ENCODE measurements around the gene CDKN3. TPM values are rescaled to one million over a fixed set of nuclear protein-coding genes. Genes with fewer than 3 reads are reported as not detected.

The CDKN3 gene
- total RNA-seq = 36.5 and 39.2 TPM in 2 replicates

GRCh38 chr14:54396493-54397335, at the start of gene CDKN3:
Gene CDKN3 (plus strand): TSS chr14:54397007. CDS start chr14:54397069, 62 bp downstream.
- Mint-ChIP-seq H3K4me3 (peak within 1 kb of the TSS; percentile 81), H3K9me3 (no peaks in the 10 kb centered on the region), H3K36me3 (ENCODE audit: low read depth) (peaks cover 10% of the 10 kb centered on the region), H3K27ac (peak within 1 kb of the TSS; percentile 85), H3K4me1 (ENCODE audit: low read depth) (peaks cover 16% of the 10 kb centered on the region), H3K27me3 (ENCODE audit: insufficient read depth) (peaks cover 3% of the 10 kb centered on the region)
- DNase-seq (ENCODE audit: low spot score) = peak; percentile 98
- intact Hi-C loops (cut with micrococcal nuclease) = loop anchor here (1.0 to 5.0 kb wide), 7 partner anchors 39 to 1289 kb away; partner anchors contain the start of genes CGRRF1, CNIH1, GCH1 and SOCS4

DNA sequence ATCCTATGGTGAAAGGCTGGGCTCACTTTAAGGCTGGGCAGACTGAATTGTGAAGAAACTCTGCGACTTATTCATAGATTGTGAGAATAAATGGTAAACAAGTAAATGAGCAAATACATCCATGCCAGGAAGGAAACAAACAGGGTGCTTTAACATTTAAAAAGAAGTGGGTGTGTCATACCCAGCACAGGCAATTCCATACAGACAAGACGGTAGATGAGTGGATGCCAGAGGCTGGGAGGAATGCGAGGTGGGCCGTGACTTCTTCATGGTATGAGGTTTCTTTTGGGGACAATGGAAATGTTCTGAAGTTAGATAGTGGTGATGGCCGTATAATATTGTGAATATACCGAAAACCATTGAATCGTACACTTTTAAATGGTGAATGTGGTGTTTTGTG, 49.8 kb upstream of the CDKN3 start:
- Mint-ChIP-seq H3K27ac (no peak overlapping the region), H3K4me1 (ENCODE audit: low read depth) (no peaks in the 10 kb centered on the region), H3K4me3 (no peak overlapping the region), H3K36me3 (ENCODE audit: low read depth) (no peaks in the 10 kb centered on the region), H3K9me3 (no peaks in the 10 kb centered on the region), H3K27me3 (ENCODE audit: insufficient read depth) (peaks cover 15% of the 10 kb centered on the region)
- no peak for DNase-seq (ENCODE audit: low spot score)
- intact Hi-C loops (cut with micrococcal nuclease) = loop anchor here (5.0 to 10.0 kb wide), 2 partner anchors 172 to 915 kb away; no protein-coding TSS in a partner anchor

- H3K36me3 Mint-ChIP-seq (ENCODE audit: low read depth) = no peaks in the 10 kb centered on the region
- H3K4me1 Mint-ChIP-seq (ENCODE audit: low read depth) = no peaks in the 10 kb centered on the region
- no peak overlapping the region for H3K4me3 Mint-ChIP-seq
- intact Hi-C loops (cut with micrococcal nuclease) = loop anchor here (1.0 to 10.0 kb wide), 4 partner anchors 173 to 1051 kb away; no protein-coding TSS in a partner anchor
- H3K27me3 Mint-ChIP-seq (ENCODE audit: insufficient read depth) = peaks cover 15% of the 10 kb centered on the region
- no peaks in the 10 kb centered on the region for H3K9me3 Mint-ChIP-seq
- DNase-seq (ENCODE audit: low spot score) = no peak
- H3K27ac Mint-ChIP-seq = no peak overlapping the region
Observed at GRCh38 chr14:54348001-54348611, 48.7 kb upstream of the CDKN3 start.

GRCh38 chr14:54348923-54349620, 47.7 kb upstream of the CDKN3 start:
- Mint-ChIP-seq H3K4me3 (no peak overlapping the region), H3K36me3 (ENCODE audit: low read depth) (no peaks in the 10 kb centered on the region), H3K9me3 (no peaks in the 10 kb centered on the region), H3K4me1 (ENCODE audit: low read depth) (no peaks in the 10 kb centered on the region), H3K27ac (no peak overlapping the region), H3K27me3 (ENCODE audit: insufficient read depth) (peaks cover 16% of the 10 kb centered on the region)
- no peak for DNase-seq (ENCODE audit: low spot score)
- intact Hi-C loops (cut with micrococcal nuclease) = loop anchor here (1.0 to 10.0 kb wide), 4 partner anchors 174 to 1052 kb away; no protein-coding TSS in a partner anchor

- Mint-ChIP-seq H3K9me3 (peaks cover 3% of the 10 kb centered on the region), H3K27ac (no peak overlapping the region), H3K36me3 (ENCODE audit: low read depth) (no peaks in the 10 kb centered on the region), H3K27me3 (ENCODE audit: insufficient read depth) (peaks cover 21% of the 10 kb centered on the region), H3K4me3 (no peak overlapping the region), H3K4me1 (ENCODE audit: low read depth) (no peaks in the 10 kb centered on the region)
- DNase-seq (ENCODE audit: low spot score) = no peak
- intact Hi-C loops (cut with micrococcal nuclease) = loop anchor here (2.0 to 10.0 kb wide), 3 partner anchors 175 to 1053 kb away; no protein-coding TSS in a partner anchor
Observed at GRCh38 chr14:54349713-54350112, 47.1 kb upstream of the CDKN3 start.

- Mint-ChIP-seq H3K27ac (no peak overlapping the region), H3K36me3 (ENCODE audit: low read depth) (no peaks in the 10 kb centered on the region)
- intact Hi-C loops (cut with micrococcal nuclease) = no loop called here
Observed at GRCh38 chr14:54350203-54350602, 46.6 kb upstream of the CDKN3 start.

GRCh38 chr14:54353266-54353665, 43.5 kb upstream of the CDKN3 start:
- H3K4me1 Mint-ChIP-seq (ENCODE audit: low read depth) = no peaks in the 10 kb centered on the region
- no peak for DNase-seq (ENCODE audit: low spot score)
- no peaks in the 10 kb centered on the region for H3K36me3 Mint-ChIP-seq (ENCODE audit: low read depth)
- H3K27me3 Mint-ChIP-seq (ENCODE audit: insufficient read depth) = peaks cover 32% of the 10 kb centered on the region
- H3K4me3 Mint-ChIP-seq = no peak overlapping the region
- peaks cover 10% of the 10 kb centered on the region for H3K9me3 Mint-ChIP-seq
- no peak overlapping the region for H3K27ac Mint-ChIP-seq
- intact Hi-C loops (cut with micrococcal nuclease) = no loop called here

More at GRCh38 chr14:54350203-54350602, 46.6 kb upstream of the CDKN3 start:
- DNase-seq (ENCODE audit: low spot score) = no peak
- Mint-ChIP-seq H3K4me3 (no peak overlapping the region), H3K4me1 (ENCODE audit: low read depth) (no peaks in the 10 kb centered on the region), H3K9me3 (peaks cover 8% of the 10 kb centered on the region), H3K27me3 (ENCODE audit: insufficient read depth) (peaks cover 21% of the 10 kb centered on the region)

DNA sequence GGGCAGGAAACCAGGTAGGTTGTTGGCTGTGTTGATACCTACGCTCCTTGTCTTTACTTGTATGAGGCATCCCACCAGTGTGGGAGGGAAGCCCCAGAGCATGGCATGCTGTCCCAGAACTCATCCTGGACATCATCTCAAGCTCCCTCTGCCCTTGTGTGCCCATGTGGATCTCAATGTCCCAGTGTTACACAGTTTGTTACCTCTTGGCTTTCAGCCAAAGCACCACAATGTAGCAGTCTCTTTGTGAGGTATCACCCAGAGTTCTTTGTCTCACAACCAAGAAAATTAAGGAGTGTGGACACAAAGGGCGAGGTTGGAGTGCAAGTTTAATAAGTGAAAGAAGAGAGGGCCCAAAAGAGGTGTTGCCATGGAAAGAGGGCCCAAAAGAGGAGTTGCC, 43.1 kb upstream of the CDKN3 start:
- no peak for DNase-seq (ENCODE audit: low spot score)
- H3K4me1 Mint-ChIP-seq (ENCODE audit: low read depth) = no peaks in the 10 kb centered on the region
- peaks cover 29% of the 10 kb centered on the region for H3K27me3 Mint-ChIP-seq (ENCODE audit: insufficient read depth)
- H3K4me3 Mint-ChIP-seq = no peak overlapping the region
- peaks cover 10% of the 10 kb centered on the region for H3K9me3 Mint-ChIP-seq
- H3K36me3 Mint-ChIP-seq (ENCODE audit: low read depth) = no peaks in the 10 kb centered on the region
- no peak overlapping the region for H3K27ac Mint-ChIP-seq
- intact Hi-C loops (cut with micrococcal nuclease) = no loop called here

- Mint-ChIP-seq H3K36me3 (ENCODE audit: low read depth) (no peaks in the 10 kb centered on the region), H3K4me3 (no peak overlapping the region), H3K27me3 (ENCODE audit: insufficient read depth) (peaks cover 29% of the 10 kb centered on the region), H3K27ac (no peak overlapping the region), H3K9me3 (peaks cover 10% of the 10 kb centered on the region), H3K4me1 (ENCODE audit: low read depth) (no peaks in the 10 kb centered on the region)
- DNase-seq (ENCODE audit: low spot score) = no peak
- intact Hi-C loops (cut with micrococcal nuclease) = no loop called here
Observed at GRCh38 chr14:54354096-54354495, 42.7 kb upstream of the CDKN3 start.

GRCh38 chr14:54354968-54355641, 41.7 kb upstream of the CDKN3 start:
- Mint-ChIP-seq H3K36me3 (ENCODE audit: low read depth) (no peaks in the 10 kb centered on the region), H3K4me1 (ENCODE audit: low read depth) (no peaks in the 10 kb centered on the region), H3K27me3 (ENCODE audit: insufficient read depth) (peaks cover 25% of the 10 kb centered on the region), H3K27ac (no peak overlapping the region), H3K4me3 (no peak overlapping the region), H3K9me3 (peaks cover 10% of the 10 kb centered on the region)
- intact Hi-C loops (cut with micrococcal nuclease) = no loop called here
- no peak for DNase-seq (ENCODE audit: low spot score)

GRCh38 chr14:54355698-54356097, 41.1 kb upstream of the CDKN3 start:
- Mint-ChIP-seq H3K9me3 (peaks cover 10% of the 10 kb centered on the region), H3K36me3 (ENCODE audit: low read depth) (no peaks in the 10 kb centered on the region), H3K27ac (no peak overlapping the region), H3K27me3 (ENCODE audit: insufficient read depth) (peaks cover 21% of the 10 kb centered on the region), H3K4me3 (no peak overlapping the region), H3K4me1 (ENCODE audit: low read depth) (no peaks in the 10 kb centered on the region)
- DNase-seq (ENCODE audit: low spot score) = no peak
- intact Hi-C loops (cut with micrococcal nuclease) = no loop called here

DNA sequence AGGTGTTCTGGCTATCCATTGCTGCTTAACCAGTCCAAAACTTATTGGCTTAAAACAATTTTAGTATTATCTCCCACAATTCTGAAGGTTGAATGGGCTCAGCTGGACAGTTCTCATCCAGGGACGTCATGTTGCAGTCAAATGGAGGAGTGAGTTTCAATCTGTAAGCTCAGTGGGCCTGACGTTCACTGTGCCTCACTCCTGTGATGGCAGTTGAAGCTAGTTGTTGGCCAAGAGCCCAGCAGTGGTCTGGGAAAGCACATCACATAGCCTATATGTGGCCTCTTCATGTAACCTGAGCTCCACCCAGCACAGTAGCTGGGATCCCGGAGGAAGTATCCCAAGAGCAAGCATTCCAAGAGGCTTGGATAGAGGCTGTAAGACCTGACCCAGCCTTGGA, 40.6 kb upstream of the CDKN3 start:
- Mint-ChIP-seq H3K4me1 (ENCODE audit: low read depth) (no peaks in the 10 kb centered on the region), H3K4me3 (no peak overlapping the region), H3K9me3 (peaks cover 10% of the 10 kb centered on the region), H3K27ac (no peak overlapping the region), H3K27me3 (ENCODE audit: insufficient read depth) (peaks cover 21% of the 10 kb centered on the region), H3K36me3 (ENCODE audit: low read depth) (no peaks in the 10 kb centered on the region)
- no peak for DNase-seq (ENCODE audit: low spot score)
- intact Hi-C loops (cut with micrococcal nuclease) = no loop called here
